Mesenchymal stem cell (in vitro differentiated cells and primary cell): ENCODE results near the gene CA11.

ENCODE experiments used
- DNase-seq: peaks from one replicate; pipeline ENCODE4 v3.0.0-alpha.2; 2013
- H2AFZ ChIP-seq: one replicate; pipeline ENCODE4 v1.6.1; 2013; ENCODE audit warnings: low read depth, mild to moderate bottlenecking, control low read depth, inconsistent platforms, low read length, moderate library complexity
- H2AK5ac ChIP-seq: 2 replicates; pipeline ENCODE4 v1.6.1; 2013; ENCODE audit warnings: low read length, moderate library complexity, mild to moderate bottlenecking, inconsistent platforms; ENCODE audit not compliant: severe bottlenecking
- H2BK120ac ChIP-seq: one replicate; pipeline ENCODE4 v1.6.1; 2013; ENCODE audit warnings: low read depth, mild to moderate bottlenecking, inconsistent platforms, low read length, moderate library complexity
- H2BK12ac ChIP-seq, 2 experiments: one replicate each; pipeline ENCODE4 v1.6.1; 2013; ENCODE audit warnings: inconsistent platforms in 2 of 2, low read length in 2 of 2, mild to moderate bottlenecking in 2 of 2, moderate library complexity in 2 of 2, control low read depth in 1 of 2
- H2BK15ac ChIP-seq: one replicate; pipeline ENCODE4 v1.6.1; 2013; ENCODE audit warnings: mild to moderate bottlenecking, low read depth, inconsistent platforms; ENCODE audit not compliant: poor library complexity, severe bottlenecking
- H2BK5ac ChIP-seq: 2 replicates; pipeline ENCODE4 v1.6.1; 2013; ENCODE audit warnings: low read depth, mild to moderate bottlenecking, low read length, control low read depth, inconsistent platforms; ENCODE audit not compliant: poor library complexity, severe bottlenecking
- H3K14ac ChIP-seq, 2 experiments: one replicate each; pipeline ENCODE4 v1.6.1; 2013; ENCODE audit warnings: inconsistent platforms in 2 of 2, low read length in 2 of 2, control low read depth in 1 of 2, mild to moderate bottlenecking in 1 of 2, moderate library complexity in 1 of 2
- H3K18ac ChIP-seq, 2 experiments: one replicate each; pipeline ENCODE4 v1.6.1; 2013; ENCODE audit warnings: inconsistent platforms in 2 of 2, low read length in 2 of 2, control low read depth in 1 of 2, low read depth in 1 of 2, mild to moderate bottlenecking in 1 of 2
- H3K23ac ChIP-seq, 2 experiments: one replicate each; pipeline ENCODE4 v1.6.1; 2013; ENCODE audit warnings: inconsistent platforms in 2 of 2, low read length in 2 of 2, mild to moderate bottlenecking in 2 of 2, moderate library complexity in 2 of 2, control low read depth in 1 of 2
- H3K27ac ChIP-seq: 2 replicates; pipeline ENCODE4 v1.5.1; 2013; ENCODE audit warnings: mild to moderate bottlenecking, moderate library complexity, low read length, control low read depth, inconsistent platforms; ENCODE audit not compliant: poor library complexity, severe bottlenecking
- H3K27me3 ChIP-seq, 2 experiments: 2 replicates each; pipeline versions ENCODE4 v1.6.1 to v1.7.0; 2013; ENCODE audit warnings: low read length in 2 of 2, mild to moderate bottlenecking in 2 of 2, moderate library complexity in 2 of 2, control low read depth in 1 of 2, inconsistent platforms in 1 of 2; ENCODE audit not compliant: control insufficient read depth in 1 of 2, insufficient read depth in 1 of 2
- H3K36me3 ChIP-seq, 2 experiments: 2 replicates each; pipeline versions ENCODE4 v1.6.1 to v1.7.0; 2013; ENCODE audit warnings: low read length in 2 of 2, control low read depth in 1 of 2, inconsistent platforms in 1 of 2, low read depth in 1 of 2, mild to moderate bottlenecking in 1 of 2; ENCODE audit not compliant: insufficient read depth in 2 of 2, control insufficient read depth in 1 of 2
- H3K4ac ChIP-seq, 2 experiments: one replicate each; pipeline ENCODE4 v1.6.1; 2013; ENCODE audit warnings: inconsistent platforms in 2 of 2, low read length in 2 of 2, mild to moderate bottlenecking in 2 of 2, moderate library complexity in 2 of 2, control low read depth in 1 of 2, low read depth in 1 of 2
- H3K4me1 ChIP-seq: 2 replicates; pipeline ENCODE4 v1.6.1; 2013; ENCODE audit warnings: low read depth, low read length, control low read depth; ENCODE audit not compliant: control insufficient read depth, insufficient read depth
- H3K4me2 ChIP-seq: 2 replicates; pipeline ENCODE4 v1.6.1; 2013; ENCODE audit warnings: low read length, mild to moderate bottlenecking, inconsistent platforms; ENCODE audit not compliant: poor library complexity, severe bottlenecking
- H3K4me3 ChIP-seq, 2 experiments: 2 replicates each; pipeline versions ENCODE4 v1.5.1 to v1.7.0; 2013; ENCODE audit warnings: low read length in 2 of 2, mild to moderate bottlenecking in 2 of 2, control low read depth in 1 of 2, low read depth in 1 of 2; ENCODE audit not compliant: insufficient read depth in 1 of 2
- H3K79me1 ChIP-seq: replicated peaks from 2 replicates; pipeline ENCODE4 v1.6.1; 2013; ENCODE audit warnings: mild to moderate bottlenecking, control low read depth, low read length, inconsistent platforms; ENCODE audit not compliant: poor library complexity, severe bottlenecking
- H3K9ac ChIP-seq: 2 replicates; pipeline ENCODE4 v1.7.0; 2013; ENCODE audit warnings: mild to moderate bottlenecking, low read length, moderate library complexity
- H3K9me3 ChIP-seq: 2 replicates; pipeline ENCODE4 v1.7.0; 2013; ENCODE audit warnings: mild to moderate bottlenecking, low read length; ENCODE audit not compliant: control insufficient read depth
- H4K8ac ChIP-seq: one replicate; pipeline ENCODE4 v1.6.1; 2013; ENCODE audit warnings: inconsistent platforms, mild to moderate bottlenecking, low read length, moderate library complexity
- H4K91ac ChIP-seq: one replicate; pipeline ENCODE4 v1.6.1; 2013; ENCODE audit warnings: mild to moderate bottlenecking, low read length, inconsistent platforms
- WGBS: methylation state at CpG from one replicate; pipeline ENCODE4 v1.1.7; 2013; ENCODE audit warnings: mixed read lengths; 5-methylcytosine and 5-hydroxymethylcytosine counted together

CA11 gene

DNA sequence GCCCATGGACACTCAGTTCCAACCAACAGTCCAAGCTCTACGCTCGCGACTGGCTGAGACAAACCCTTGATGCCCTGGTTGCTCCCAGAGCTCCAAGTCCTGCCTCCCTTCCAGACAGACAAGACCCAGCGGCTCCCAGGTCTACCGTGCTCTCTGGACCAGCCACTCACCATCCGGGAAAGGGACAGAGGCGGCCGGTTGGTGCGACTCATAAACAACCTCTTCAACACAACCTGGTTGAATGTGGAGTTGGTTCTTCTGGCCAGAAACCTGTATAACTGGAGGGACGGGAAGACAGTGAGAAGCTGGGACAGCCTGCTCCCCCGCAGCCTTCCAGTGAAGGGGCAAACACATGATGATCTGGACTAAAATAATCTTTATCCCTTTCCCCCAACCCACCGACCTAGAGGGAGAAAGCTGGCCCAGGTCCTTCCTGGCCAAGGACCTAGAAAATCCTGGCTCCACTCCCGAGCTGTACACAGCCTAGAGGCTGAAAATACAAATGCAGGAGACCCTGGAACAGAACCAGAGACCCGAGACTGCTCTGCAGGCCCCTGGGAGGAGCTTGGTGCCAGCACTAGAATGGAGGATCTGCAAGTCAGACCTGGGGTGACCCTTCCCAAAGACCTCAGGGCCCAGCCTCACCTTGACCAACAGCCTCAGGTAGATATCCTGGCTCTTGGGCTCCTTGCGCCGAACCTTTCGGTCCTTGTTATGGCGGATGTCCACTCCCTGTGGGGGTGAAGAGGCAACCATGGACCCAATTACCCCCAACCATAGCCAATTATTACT is 28.6 kb downstream of the CA11 start:
- H3K4ac ChIP-seq, result no peak overlapping the region
- H3K14ac ChIP-seq, result no peak overlapping the region
- peak overlapping the region; percentile 42 to 94 for H3K4me3 ChIP-seq
- H4K8ac ChIP-seq, result no peak overlapping the region
- no peaks in the 10 kb centered on the region for H3K27me3 ChIP-seq
- H4K91ac ChIP-seq, result no peak overlapping the region
- H3K27ac ChIP-seq, result no peak overlapping the region
- peak overlapping the region; percentile 86 for H3K4me2 ChIP-seq
- no peak overlapping the region for H2BK12ac ChIP-seq
- H2BK15ac ChIP-seq, result no peak overlapping the region
- no peak for DNase-seq
- no peak overlapping the region for H2AFZ ChIP-seq
- H3K9me3 ChIP-seq, result no peaks in the 10 kb centered on the region
- peaks cover 37 to 51% of the 10 kb centered on the region in 2 experiments for H3K36me3 ChIP-seq
- H3K18ac ChIP-seq, result no peak overlapping the region
- H2BK5ac ChIP-seq, result no peak overlapping the region
- peak overlapping the region; percentile 100 for H3K9ac ChIP-seq
- peaks cover 8% of the 10 kb centered on the region for H3K79me1 ChIP-seq
- H3K23ac ChIP-seq, result peak overlapping the region in 1 of 2 experiments; percentile 23
- H2AK5ac ChIP-seq, result peak overlapping the region; percentile 26
- H3K4me1 ChIP-seq, result peaks cover 38% of the 10 kb centered on the region
- WGBS, result 89% methylated on average over 18 of the region's 18 CpGs
- no peak overlapping the region for H2BK120ac ChIP-seq

DNA sequence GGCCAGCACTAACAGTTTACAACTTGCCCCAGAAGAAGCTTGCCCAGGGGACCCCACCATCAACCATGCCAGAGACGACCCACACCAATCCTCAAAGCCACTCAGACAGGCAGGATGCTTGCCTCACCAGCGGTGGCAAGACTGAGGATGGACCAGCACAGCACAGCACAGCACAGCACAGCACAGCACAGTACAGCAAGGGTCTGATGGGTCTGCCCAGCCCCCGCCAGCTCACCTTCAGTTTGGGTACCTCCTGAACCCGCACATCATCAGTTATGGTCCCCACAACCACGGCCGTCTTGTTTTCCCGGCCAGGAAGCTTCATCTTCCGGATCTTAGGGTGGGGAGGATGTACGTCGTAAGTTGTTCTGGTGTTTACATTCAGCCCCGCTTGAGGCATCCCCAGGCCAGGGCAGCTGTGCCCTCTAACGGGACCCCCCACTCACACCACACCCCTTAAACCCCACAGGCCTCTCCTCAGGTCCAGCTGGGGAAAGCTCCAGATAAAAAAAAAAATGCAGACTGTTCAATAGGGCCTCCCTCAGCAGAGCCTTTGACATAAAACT is 29.4 kb downstream of the CA11 start:
- Histone ChIP-seq H3K4me1 (peaks cover 38% of the 10 kb centered on the region), H3K9ac (peak overlapping the region; percentile 100)
- WGBS, result 77% methylated on average over 8 of the region's 12 CpGs

GRCh38 chr19:48616041-48616436 is 29.9 kb downstream of the CA11 start:
- DNase-seq, result no peak
- Histone ChIP-seq H3K4ac (no peak overlapping the region), H3K36me3 (peaks cover 29 to 57% of the 10 kb centered on the region in 2 experiments), H4K91ac (no peak overlapping the region), H2BK120ac (no peak overlapping the region), H3K23ac (no peak overlapping the region), H3K14ac (no peak overlapping the region), H4K8ac (no peak overlapping the region), H3K79me1 (peaks cover 6% of the 10 kb centered on the region), H3K27me3 (no peaks in the 10 kb centered on the region), H3K27ac (no peak overlapping the region), H3K9me3 (no peaks in the 10 kb centered on the region), H3K9ac (peak overlapping the region; percentile 100), H2AFZ (no peak overlapping the region), H2BK5ac (no peak overlapping the region), H3K4me3 (peak overlapping the region in 1 of 2 experiments; percentile 94), H3K18ac (no peak overlapping the region), H2BK12ac (no peak overlapping the region), H2BK15ac (no peak overlapping the region), H2AK5ac (no peak overlapping the region), H3K4me1 (peaks cover 38% of the 10 kb centered on the region), H3K4me2 (no peak overlapping the region)
- WGBS, result 94% methylated on average over 16 of the region's 16 CpGs

More for the DNA sequence above, 29.4 kb downstream of the CA11 start:
- H3K23ac ChIP-seq, result no peak overlapping the region
- H4K91ac ChIP-seq, result no peak overlapping the region
- H2AK5ac ChIP-seq, result no peak overlapping the region
- peak overlapping the region in 1 of 2 experiments; percentile 94 for H3K4me3 ChIP-seq
- H3K27me3 ChIP-seq, result no peaks in the 10 kb centered on the region
- no peak for DNase-seq
- H3K27ac ChIP-seq, result no peak overlapping the region
- H3K4ac ChIP-seq, result no peak overlapping the region
- no peak overlapping the region for H3K18ac ChIP-seq
- no peak overlapping the region for H2BK15ac ChIP-seq
- H2BK5ac ChIP-seq, result no peak overlapping the region
- peaks cover 6% of the 10 kb centered on the region for H3K79me1 ChIP-seq
- no peak overlapping the region for H2AFZ ChIP-seq
- H2BK120ac ChIP-seq, result no peak overlapping the region
- H2BK12ac ChIP-seq, result no peak overlapping the region
- H3K36me3 ChIP-seq, result peaks cover 33 to 56% of the 10 kb centered on the region in 2 experiments
- H3K4me2 ChIP-seq, result peak overlapping the region; percentile 86
- no peak overlapping the region for H3K14ac ChIP-seq
- no peaks in the 10 kb centered on the region for H3K9me3 ChIP-seq
- no peak overlapping the region for H4K8ac ChIP-seq

- no peak overlapping the region for H2BK5ac ChIP-seq
- no peak overlapping the region for H2BK120ac ChIP-seq
- H4K91ac ChIP-seq, result no peak overlapping the region
- H3K4me3 ChIP-seq, result no peak overlapping the region
- no peak overlapping the region for H4K8ac ChIP-seq
- H3K23ac ChIP-seq, result no peak overlapping the region
- no peak overlapping the region for H3K27ac ChIP-seq
- no peaks in the 10 kb centered on the region for H3K9me3 ChIP-seq
- H3K27me3 ChIP-seq, result no peaks in the 10 kb centered on the region
- 88% methylated on average over 17 of the region's 19 CpGs for WGBS
- H2BK12ac ChIP-seq, result no peak overlapping the region
- no peak overlapping the region for H3K14ac ChIP-seq
- peaks cover 38% of the 10 kb centered on the region for H3K4me1 ChIP-seq
- H3K18ac ChIP-seq, result no peak overlapping the region
- no peak overlapping the region for H3K4me2 ChIP-seq
- H2AK5ac ChIP-seq, result no peak overlapping the region
- H3K9ac ChIP-seq, result peak overlapping the region; percentile 100
- no peak for DNase-seq
- no peak overlapping the region for H3K4ac ChIP-seq
- no peak overlapping the region for H2BK15ac ChIP-seq
- peaks cover 5% of the 10 kb centered on the region for H3K79me1 ChIP-seq
- peaks cover 29 to 57% of the 10 kb centered on the region in 2 experiments for H3K36me3 ChIP-seq
- no peak overlapping the region for H2AFZ ChIP-seq
These were observed 30.6 kb downstream of the CA11 start for GRCh38 chr19:48615231-48616040.
